HepG2 (cell line): ENCODE results near the gene MPC1. TPM values are rescaled to one million over a fixed set of nuclear protein-coding genes. Genes with fewer than 3 reads are reported as not detected.

Experiments
- CC2D1A ChIP-seq: sonication (generic); formaldehyde crosslinking; IDR thresholded peaks from 2 replicates; pipeline ENCODE4 v1.8.1; 2023; ENCODE audit warnings: mild to moderate bottlenecking, missing genetic modification reagents
- CHD4 ChIP-seq: fragments of 200-600 bp; sonication (generic); IDR thresholded peaks from 2 replicates; pipeline ENCODE4 v1.7.0; 2017; ENCODE audit warnings: mild to moderate bottlenecking, low read length, borderline replicate concordance
- KDM1A ChIP-seq: IDR thresholded peaks from 2 replicates; pipeline ENCODE4 v1.6.1; 2016; ENCODE audit warnings: missing compliant biosample characterization
- KLF13 ChIP-seq: sonication (generic); formaldehyde crosslinking; IDR thresholded peaks from 2 replicates; pipeline ENCODE4 v1.4.0; 2020; ENCODE audit warnings: mild to moderate bottlenecking, missing genetic modification reagents
- MXD4 ChIP-seq: IDR thresholded peaks from 2 replicates; pipeline ENCODE4 v1.6.1; 2016; ENCODE audit warnings: mild to moderate bottlenecking, missing biosample characterization, missing genetic modification reagents
- NFYB ChIP-seq: sonication (generic); formaldehyde crosslinking; IDR thresholded peaks from 2 replicates; pipeline ENCODE4 v1.4.0; 2020; ENCODE audit warnings: missing genetic modification reagents
- PCBP1 ChIP-seq: fragments of 200-400 bp; formaldehyde crosslinking; IDR thresholded peaks from 2 replicates; pipeline ENCODE4 v1.6.1; 2017; ENCODE audit warnings: mild to moderate bottlenecking, low read depth, low read length, borderline replicate concordance
- PREB ChIP-seq: sonication (generic); formaldehyde crosslinking; IDR thresholded peaks from 2 replicates; pipeline ENCODE4 v1.4.0; 2020; ENCODE audit warnings: missing genetic modification reagents
- STAT5B ChIP-seq: sonication (generic); formaldehyde crosslinking; IDR thresholded peaks from 2 replicates; pipeline ENCODE4 v1.4.0; 2020; ENCODE audit warnings: missing genetic modification reagents
- STAT6 ChIP-seq: sonication (generic); formaldehyde crosslinking; IDR thresholded peaks from 2 replicates; pipeline ENCODE4 v1.4.0; 2020; ENCODE audit warnings: missing genetic modification reagents, mild to moderate bottlenecking, borderline replicate concordance
- TIGD3 ChIP-seq: sonication (generic); formaldehyde crosslinking; IDR thresholded peaks from 2 replicates; pipeline ENCODE4 v1.5.1; 2020; ENCODE audit warnings: mild to moderate bottlenecking, missing genetic modification reagents, borderline replicate concordance
- ZBTB37 ChIP-seq: sonication (generic); formaldehyde crosslinking; IDR thresholded peaks from 2 replicates; pipeline ENCODE4 v1.4.0; 2020; ENCODE audit warnings: mild to moderate bottlenecking, missing genetic modification reagents
- ZBTB7A ChIP-seq: sonication (generic); formaldehyde crosslinking; IDR thresholded peaks from 2 replicates; pipeline ENCODE4 v1.8.0; 2022; ENCODE audit warnings: mild to moderate bottlenecking, missing genetic modification reagents
- ZFP36L1 ChIP-seq: sonication (generic); formaldehyde crosslinking; IDR thresholded peaks from 2 replicates; pipeline ENCODE4 v1.8.0; 2022; ENCODE audit warnings: mild to moderate bottlenecking, missing genetic modification reagents, moderate library complexity
- ZNF383 ChIP-seq: sonication (generic); formaldehyde crosslinking; IDR thresholded peaks from 2 replicates; pipeline ENCODE4 v1.4.0; 2020; ENCODE audit warnings: missing genetic modification reagents, mild to moderate bottlenecking, borderline replicate concordance
- ZNF432 ChIP-seq: sonication (generic); formaldehyde crosslinking; IDR thresholded peaks from 2 replicates; pipeline ENCODE4 v1.5.0; 2020; ENCODE audit warnings: missing genetic modification reagents, mild to moderate bottlenecking, borderline replicate concordance
- ZNF609 ChIP-seq: sonication (generic); formaldehyde crosslinking; IDR thresholded peaks from 2 replicates; pipeline ENCODE4 v1.4.0; 2020; ENCODE audit warnings: mild to moderate bottlenecking, missing genetic modification reagents, borderline replicate concordance
- ZNF674 ChIP-seq: sonication (generic); formaldehyde crosslinking; IDR thresholded peaks from 2 replicates; pipeline ENCODE4 v1.5.0; 2020; ENCODE audit warnings: low read depth, mild to moderate bottlenecking, missing genetic modification reagents
- ZSCAN9 ChIP-seq: IDR thresholded peaks from 2 replicates; pipeline ENCODE4 v1.6.1; 2016; ENCODE audit warnings: borderline replicate concordance
- polyA plus RNA-seq, 8 experiments: library from polyadenylated mRNA; depleted of rRNA in 3 of 8; stranded (reverse) in 7 of 8; unstranded in 1 of 8; fragments of >200 nt; fragmentation: Illumina TruSeq in 4 of 8; extraction: Trizol in 4 of 8; gene quantifications; 2 replicates each; pipeline versions ENCODE4 v1.2.1 to v1.2.3, GENCODE V29; 2011 to 2016; ENCODE audit warnings: low read depth in 4 of 8, missing spikeins in 1 of 8, mixed read lengths in 1 of 8; ENCODE audit not compliant: insufficient read depth in 1 of 8
- total RNA-seq, 5 experiments: library from RNA; depleted of rRNA; stranded (reverse); fragments of >200 nt; fragmentation: Illumina TruSeq; extraction: Trizol; gene quantifications; 2 replicates each; pipeline ENCODE4 v1.2.3, GENCODE V29; 2016; ENCODE audit warnings: low read depth in 1 of 5

The MPC1 gene
- total and polyA plus RNA-seq, 2 of the 13 experiments (the other 11 are each of a cell fraction or from before 2014, with no cell fraction given) = 189 to 214 TPM

- TF ChIP-seq KDM1A (CRISPR knock-in tag) (0 out of 2 replicates have a peak, but pooled peaks have one; percentile 22), PREB (CRISPR knock-in tag) (no peak), STAT5B (CRISPR knock-in tag) (no peak), ZNF432 (CRISPR knock-in tag) (no peak), ZFP36L1 (CRISPR knock-in tag) (no peak), ZBTB37 (CRISPR knock-in tag) (no peak), TIGD3 (CRISPR knock-in tag) (no peak), KLF13 (CRISPR knock-in tag) (no peak), ZNF609 (CRISPR knock-in tag) (no peak), ZSCAN9 (CRISPR knock-in tag) (peak; percentile 56; the same call in 1 of the 2 replicates), PCBP1 (no peak), ZNF383 (CRISPR knock-in tag) (no peak), MXD4 (CRISPR knock-in tag) (peak; percentile 66; the same call in 1 of the 2 replicates), ZNF674 (CRISPR knock-in tag) (no peak), NFYB (peak; percentile 77), STAT6 (0 out of 2 replicates have a peak, but pooled peaks have one; percentile 55), CHD4 (no peak), ZBTB7A (CRISPR knock-in tag) (no peak), CC2D1A (CRISPR knock-in tag) (no peak)
These were observed 52.1 kb downstream of the MPC1 start (continued) for GRCh38 chr6:166330612-166331011.
